HepG2 (cell line): ENCODE data around the gene BCAT1. TPM values are rescaled to one million over a fixed set of nuclear protein-coding genes. Genes with fewer than 3 reads are reported as not detected.

Experiments
- ATAC-seq: fragments of 200-7000 bp; cut with Tn5 transposase; 3 replicates; pipeline ENCODE4 v1.9.1; 2020; ENCODE audit warnings: mild to moderate bottlenecking, moderate library complexity
- BruUV-seq: library from RNA; stranded (reverse); fragments of 400-500 nt; replicated peaks from 2 replicates; lab custom pipeline; 2021; lab: Mats Ljungman, UMichigan
- CTCF ChIA-PET: fragments of 300-600 bp; formaldehyde crosslinking; extraction: SDS; loops from one replicate; lab custom pipeline; 2021; ENCODE audit warnings: low total read pairs, inconsistent platforms, low intra/inter-chr PET ratio; lab: Yijun Ruan, JAX
- POLR2A ChIA-PET: fragments of 350-600 bp; sonication (Branson Sonifier 250); formaldehyde crosslinking; loops from one replicate; lab custom pipeline; 2020; ENCODE audit warnings: antibody characterized with exemption, inconsistent platforms; lab: Yijun Ruan, JAX
- DNase-seq: peaks from one replicate; pipeline ENCODE4 v3.0.0-alpha.2; 2015; ENCODE audit warnings: low spot score
- FAIRE-seq: peaks from 3 replicates; lab custom pipeline; 2011; peaks lifted over from hg19 to GRCh38; lab: Jason Lieb, UNC
- H2AFZ ChIP-seq: one replicate; pipeline ENCODE4 v1.6.1; 2011; ENCODE audit warnings: low read length, inconsistent platforms
- H3K27ac ChIP-seq: fragments of 300-600 bp; 3 replicates; pipeline ENCODE4 v1.8.0; 2011; ENCODE audit warnings: mixed run types, mild to moderate bottlenecking, mixed read lengths, low read length, inconsistent platforms; ENCODE audit not compliant: insufficient read depth; ENCODE audit errors: extremely low read length
- H3K27me3 ChIP-seq, 2 experiments: fragments of 200-600 bp in 1 of 2; 2 replicates in 1 of 2; 3 replicates in 1 of 2; pipeline versions ENCODE4 v1.6.0 to v1.8.0; 2011; ENCODE audit warnings: low read length in 2 of 2, mild to moderate bottlenecking in 2 of 2, moderate library complexity in 2 of 2, inconsistent platforms in 1 of 2; ENCODE audit not compliant: insufficient read depth in 2 of 2, control insufficient read depth in 1 of 2
- H3K36me3 ChIP-seq, 2 experiments: fragments of 200-600 bp in 1 of 2; replicated peaks in 1 of 2; 2 replicates in 1 of 2; 3 replicates in 1 of 2; pipeline versions ENCODE4 v1.5.1 to v1.8.0; 2011; ENCODE audit warnings: low read length in 2 of 2, inconsistent platforms in 1 of 2; ENCODE audit not compliant: insufficient read depth in 2 of 2, control insufficient read depth in 1 of 2
- H3K4me1 ChIP-seq: 2 replicates; pipeline ENCODE4 v1.5.1; 2012; ENCODE audit warnings: low read length, inconsistent platforms; ENCODE audit not compliant: insufficient read depth
- H3K4me2 ChIP-seq: 2 replicates; pipeline ENCODE4 v1.6.0; 2011; ENCODE audit warnings: low read depth, low read length, inconsistent platforms
- H3K4me3 ChIP-seq, 3 experiments: fragments of 200-600 bp in 1 of 3; sonication (generic), shearing (Covaris generic) in 1 of 3; replicated peaks in 1 of 3; 2 replicates each; pipeline ENCODE4 v1.5.1; 2011 to 2016; ENCODE audit warnings: low read length in 3 of 3, inconsistent platforms in 2 of 3, low read depth in 2 of 3, mild to moderate bottlenecking in 2 of 3, control low read depth in 1 of 3, mixed read lengths in 1 of 3; ENCODE audit not compliant: insufficient read depth in 1 of 3
- H3K79me2 ChIP-seq: one replicate; pipeline ENCODE4 v1.6.1; 2011; ENCODE audit warnings: low read length, inconsistent platforms; ENCODE audit not compliant: insufficient read depth
- H3K9ac ChIP-seq: 2 replicates; pipeline ENCODE4 v1.6.0; 2011; ENCODE audit warnings: mild to moderate bottlenecking, low read depth, low read length, inconsistent platforms; ENCODE audit not compliant: insufficient read depth
- H3K9me3 ChIP-seq: 2 replicates; pipeline ENCODE4 v1.5.1; 2012; ENCODE audit warnings: mild to moderate bottlenecking, low read length
- H4K20me1 ChIP-seq: 2 replicates; pipeline ENCODE4 v1.6.0; 2011; ENCODE audit warnings: inconsistent platforms, mild to moderate bottlenecking, low read length, moderate library complexity; ENCODE audit not compliant: insufficient read depth
- ATF2 ChIP-seq: sonication (generic); formaldehyde crosslinking; IDR thresholded peaks from 2 replicates; pipeline ENCODE4 v1.4.0; 2020; ENCODE audit warnings: missing genetic modification reagents
- ATRX ChIP-seq: sonication (generic); formaldehyde crosslinking; IDR thresholded peaks from 2 replicates; pipeline ENCODE4 v1.4.0; 2020; ENCODE audit warnings: missing genetic modification reagents, borderline replicate concordance
- ELK4 ChIP-seq: sonication (generic); formaldehyde crosslinking; IDR thresholded peaks from 2 replicates; pipeline ENCODE4 v1.9.0; 2021; ENCODE audit warnings: missing genetic modification reagents, borderline replicate concordance
- GATAD2A ChIP-seq: IDR thresholded peaks from 2 replicates; pipeline ENCODE4 v1.6.1; 2016
- SALL2 ChIP-seq: sonication (generic); formaldehyde crosslinking; IDR thresholded peaks from 2 replicates; pipeline ENCODE4 v1.8.1; 2023; ENCODE audit warnings: mild to moderate bottlenecking, missing genetic modification reagents, inconsistent platforms
- SRY ChIP-seq: sonication (generic); formaldehyde crosslinking; IDR thresholded peaks from 2 replicates; pipeline ENCODE4 v1.8.0; 2022; ENCODE audit warnings: mild to moderate bottlenecking, missing genetic modification reagents
- TEAD3 ChIP-seq: optimal IDR thresholded peaks from 2 replicates; pipeline ENCODE3; 2016; ENCODE audit warnings: borderline replicate concordance
- TOE1 ChIP-seq: sonication (generic); formaldehyde crosslinking; IDR thresholded peaks from 2 replicates; pipeline ENCODE4 v1.4.0; 2020; ENCODE audit warnings: mild to moderate bottlenecking, missing genetic modification reagents
- ZBTB21 ChIP-seq: sonication (generic); formaldehyde crosslinking; IDR thresholded peaks from 2 replicates; pipeline ENCODE4 v1.4.0; 2020; ENCODE audit warnings: missing genetic modification reagents
- ZFP37 ChIP-seq: sonication (generic); formaldehyde crosslinking; IDR thresholded peaks from 2 replicates; pipeline ENCODE4 v1.4.0; 2020; ENCODE audit warnings: missing genetic modification reagents, borderline replicate concordance
- ZNF639 ChIP-seq: conservative IDR thresholded peaks from 2 replicates; pipeline ENCODE4 v1.6.1; 2018; ENCODE audit warnings: missing genetic modification reagents
- ZNF672 ChIP-seq: sonication (generic); formaldehyde crosslinking; IDR thresholded peaks from 2 replicates; pipeline ENCODE4 v1.8.1; 2022; ENCODE audit warnings: missing genetic modification reagents
- ZNF691 ChIP-seq: sonication (generic); formaldehyde crosslinking; IDR thresholded peaks from 2 replicates; pipeline ENCODE4 v1.4.0; 2020; ENCODE audit warnings: missing genetic modification reagents, low read depth, mild to moderate bottlenecking, borderline replicate concordance
- WGBS: methylation state at CpG from one replicate; pipeline ENCODE4 v1.1.6; 2017; ENCODE audit warnings: low lambda C conversion rate; 5-methylcytosine and 5-hydroxymethylcytosine counted together
- in situ Hi-C: cut with HindIII; loops from 2 replicates; pipeline ENCODE4 v1.10.0; 2017; ENCODE audit warnings: low pct_unique_long_range_greater_than_20kb; ENCODE audit not compliant: extremely low pct_ligation_motif_present
- intact Hi-C: fragments of 100-400 bp; cut with micrococcal nuclease; formaldehyde crosslinking; loops from one replicate; pipeline ENCODE4 v1.10.0; 2022; ENCODE audit not compliant: unreplicated experiment
- polyA plus RNA-seq, 8 experiments: library from polyadenylated mRNA; depleted of rRNA in 3 of 8; stranded (reverse) in 7 of 8; unstranded in 1 of 8; fragments of >200 nt; fragmentation: Illumina TruSeq in 4 of 8; extraction: Trizol in 4 of 8; gene quantifications; 2 replicates each; pipeline versions ENCODE4 v1.2.1 to v1.2.3, GENCODE V29; 2011 to 2016; ENCODE audit warnings: low read depth in 4 of 8, missing spikeins in 1 of 8, mixed read lengths in 1 of 8; ENCODE audit not compliant: insufficient read depth in 1 of 8
- total RNA-seq, 5 experiments: library from RNA; depleted of rRNA; stranded (reverse); fragments of >200 nt; fragmentation: Illumina TruSeq; extraction: Trizol; gene quantifications; 2 replicates each; pipeline ENCODE4 v1.2.3, GENCODE V29; 2016; ENCODE audit warnings: low read depth in 1 of 5

Gene BCAT1
- total and polyA plus RNA-seq, 2 of the 13 experiments (the other 11 are each of a cell fraction or from before 2014, with no cell fraction given), result 8.0 to 75.5 TPM

- Histone ChIP-seq H4K20me1 (no peaks in the 10 kb centered on the region), H3K9ac (no peak overlapping the region), H2AFZ (no peak overlapping the region), H3K27me3 (no peaks in the 10 kb centered on the region), H3K4me1 (no peaks in the 10 kb centered on the region), H3K79me2 (no peaks in the 10 kb centered on the region), H3K4me3 (no peak overlapping the region), H3K27ac (no peak overlapping the region), H3K4me2 (no peak overlapping the region), H3K36me3 (peaks cover 0 to 9% of the 10 kb centered on the region in 2 experiments; a peak in 2 of 5 replicates), H3K9me3 (no peaks in the 10 kb centered on the region)
- WGBS, result 98% methylated on average over 2 of the region's 2 CpGs
- no peak for ATAC-seq
- DNase-seq, result no peak
- TF ChIP-seq ZFP37 (CRISPR knock-in tag) (no peak), ATRX (CRISPR knock-in tag) (no peak), ZNF639 (CRISPR knock-in tag) (no peak), SALL2 (CRISPR knock-in tag) (no peak), ZNF691 (no peak), TEAD3 (no peak), GATAD2A (CRISPR knock-in tag) (no peak), ELK4 (no peak), SRY (CRISPR knock-in tag) (no peak), ZBTB21 (CRISPR knock-in tag) (no peak), ATF2 (CRISPR knock-in tag) (no peak), TOE1 (CRISPR knock-in tag) (no peak), ZNF672 (no peak)
- CTCF ChIA-PET, result no interaction called here
- POLR2A ChIA-PET, result no interaction called here
- in situ Hi-C loops, result no loop called here
- no TSS peak for BruUV-seq
- FAIRE-seq, result no peak
- intact Hi-C loops, result loop anchor here (2.0 to 10.0 kb wide), 2 partner anchors 96 to 282 kb away; partner anchors contain the start of gene BCAT1
Observed at GRCh38 chr12:24853094-24853493, 95.8 kb downstream of the BCAT1 start.
